Stimulated activated CD8-positive, alpha-beta memory T cell treated with anti-CD3 and anti-CD28 coated beads, Interleukin-4, amount 100 ng/mL, for 1 hour (primary cell): Measurements from ENCODE around the gene IQCE.

Experiments used
- DNase-seq, 2 donors: peaks; one replicate each; pipeline ENCODE4 v3.0.0-alpha.2; 2020; ENCODE audit warnings: low read depth in 2 of 2, low spot score in 1 of 2

Gene IQCE

DNA sequence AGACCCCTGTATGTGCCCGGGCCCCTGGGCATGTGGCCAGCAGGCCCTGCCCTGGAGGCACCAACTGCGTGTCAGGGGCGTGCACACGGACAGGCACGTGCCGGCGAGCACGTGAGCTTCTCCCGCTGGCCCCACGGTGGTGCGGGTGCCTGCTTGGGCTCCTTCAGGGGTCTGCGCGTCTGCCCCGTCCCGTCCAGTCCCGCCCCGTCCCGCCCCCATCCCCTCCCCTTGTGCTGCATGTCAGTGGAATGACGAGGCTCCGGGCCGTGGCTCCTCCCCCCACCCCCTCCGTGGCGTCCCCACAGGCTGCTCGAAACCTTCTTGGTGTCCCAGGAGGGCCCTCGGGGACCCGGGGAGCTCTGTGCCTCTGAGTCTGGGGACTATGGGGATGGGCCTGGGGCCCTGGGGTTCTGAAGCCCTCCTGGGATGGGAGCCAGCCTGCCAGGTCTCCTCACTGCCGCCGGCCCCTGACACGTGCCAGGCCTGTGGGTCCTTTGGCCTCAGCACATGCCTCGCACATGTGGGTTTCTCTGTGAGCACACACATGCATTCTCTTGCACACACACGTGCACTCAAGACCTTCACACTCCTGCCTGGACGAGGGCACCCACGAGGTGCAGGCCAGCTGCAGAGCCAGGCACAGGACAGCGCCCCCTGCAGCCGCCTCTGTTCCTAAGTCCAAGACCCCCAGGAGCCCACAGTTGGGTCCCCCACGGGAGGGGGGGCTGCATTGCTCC lies 101.7 kb downstream of the IQCE start:
- DNase-seq = no peak

DNA sequence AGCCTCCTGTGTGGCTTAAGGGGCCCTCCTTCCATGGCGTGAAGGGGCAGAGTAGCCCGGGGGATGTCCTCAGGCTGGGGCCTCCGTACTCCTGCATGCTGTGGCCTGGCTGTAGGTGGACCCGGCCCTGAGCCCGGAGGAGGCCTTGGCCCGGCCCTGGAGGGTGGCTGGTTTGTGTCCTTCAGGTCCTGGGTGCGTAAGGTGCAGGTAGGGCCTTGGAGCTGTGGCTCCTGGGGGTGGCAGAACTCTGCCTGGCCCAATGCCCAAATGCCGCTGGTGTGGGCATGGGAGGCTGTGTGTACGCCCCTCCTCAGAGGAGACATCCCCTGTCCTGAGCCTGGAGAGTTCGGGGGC lies 102.3 kb downstream of the IQCE start:
- DNase-seq = no peak

DNA sequence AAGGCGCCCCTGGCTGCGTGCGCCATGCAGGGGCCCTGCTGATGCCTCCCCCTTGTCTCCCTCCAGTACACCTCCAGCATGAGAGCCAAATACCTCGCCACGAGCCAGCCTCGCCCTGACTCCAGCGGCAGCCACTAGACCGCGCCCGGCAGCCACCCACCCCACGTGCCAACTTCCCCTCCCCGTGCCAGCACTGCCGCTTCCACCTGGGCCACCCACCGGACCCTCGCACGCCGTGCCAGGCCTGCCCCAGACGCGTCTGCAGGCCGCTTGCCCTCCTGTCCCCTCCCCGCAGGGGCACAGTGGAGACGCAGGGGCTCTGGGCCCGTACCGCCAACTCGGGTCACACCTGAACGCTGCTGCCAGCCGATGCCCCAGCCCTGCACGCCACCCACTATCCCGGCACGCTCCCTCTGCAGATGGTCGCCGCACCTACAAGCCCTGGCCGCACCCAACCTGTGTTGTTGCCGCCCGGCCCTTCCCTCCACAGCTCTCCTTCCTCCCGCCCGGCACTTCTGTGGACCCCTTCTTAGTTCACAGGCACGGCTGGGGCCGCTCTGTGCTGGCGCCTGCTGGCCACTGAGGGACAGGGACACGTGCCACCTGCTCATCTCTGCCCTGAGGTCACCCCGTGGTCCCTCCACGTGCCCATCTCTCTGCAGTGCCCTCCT lies 103.0 kb downstream of the IQCE start:
- no peak for DNase-seq

DNA sequence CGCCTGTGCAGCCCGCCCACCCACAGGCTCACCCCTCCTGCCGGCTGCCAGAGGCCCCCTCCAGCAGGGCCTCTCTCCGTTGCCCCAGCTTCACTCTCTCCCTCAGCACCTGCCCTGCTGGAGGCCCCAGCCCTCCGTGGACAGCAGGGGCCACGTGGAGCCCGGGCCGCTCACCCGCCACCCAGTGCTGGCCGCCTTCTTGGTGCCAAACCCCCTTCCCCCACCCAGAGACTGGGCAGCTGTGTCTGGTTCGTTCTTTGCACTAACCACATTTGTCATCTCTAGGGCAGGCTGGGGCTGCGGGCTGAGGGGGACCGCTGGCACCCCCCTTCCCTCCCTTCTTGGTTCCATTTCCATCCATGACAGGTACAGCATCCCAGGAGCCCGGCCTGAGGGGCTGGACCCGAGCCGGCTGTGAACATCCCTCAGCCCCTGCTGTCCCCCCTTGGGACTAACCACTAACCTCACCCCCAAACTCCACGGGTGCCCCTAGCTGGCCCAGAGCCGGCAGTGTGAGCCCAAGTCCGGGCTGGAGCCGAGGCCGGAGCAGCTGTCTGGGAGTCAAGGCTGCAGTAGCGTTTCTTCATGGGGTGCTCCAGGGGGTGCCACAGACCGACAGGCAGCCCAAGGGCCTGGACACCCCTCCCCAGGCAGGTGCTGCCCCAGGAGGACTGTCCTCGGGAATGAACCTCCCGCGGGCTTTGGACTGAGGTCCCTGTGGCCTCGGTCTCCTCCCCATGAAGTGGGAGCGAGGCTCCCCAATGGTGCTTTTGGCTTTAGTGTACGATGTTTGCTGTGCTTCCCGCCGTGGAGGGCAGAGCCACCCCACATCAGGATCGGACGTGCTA lies 103.7 kb downstream of the IQCE start:
- DNase-seq = no peak

DNA sequence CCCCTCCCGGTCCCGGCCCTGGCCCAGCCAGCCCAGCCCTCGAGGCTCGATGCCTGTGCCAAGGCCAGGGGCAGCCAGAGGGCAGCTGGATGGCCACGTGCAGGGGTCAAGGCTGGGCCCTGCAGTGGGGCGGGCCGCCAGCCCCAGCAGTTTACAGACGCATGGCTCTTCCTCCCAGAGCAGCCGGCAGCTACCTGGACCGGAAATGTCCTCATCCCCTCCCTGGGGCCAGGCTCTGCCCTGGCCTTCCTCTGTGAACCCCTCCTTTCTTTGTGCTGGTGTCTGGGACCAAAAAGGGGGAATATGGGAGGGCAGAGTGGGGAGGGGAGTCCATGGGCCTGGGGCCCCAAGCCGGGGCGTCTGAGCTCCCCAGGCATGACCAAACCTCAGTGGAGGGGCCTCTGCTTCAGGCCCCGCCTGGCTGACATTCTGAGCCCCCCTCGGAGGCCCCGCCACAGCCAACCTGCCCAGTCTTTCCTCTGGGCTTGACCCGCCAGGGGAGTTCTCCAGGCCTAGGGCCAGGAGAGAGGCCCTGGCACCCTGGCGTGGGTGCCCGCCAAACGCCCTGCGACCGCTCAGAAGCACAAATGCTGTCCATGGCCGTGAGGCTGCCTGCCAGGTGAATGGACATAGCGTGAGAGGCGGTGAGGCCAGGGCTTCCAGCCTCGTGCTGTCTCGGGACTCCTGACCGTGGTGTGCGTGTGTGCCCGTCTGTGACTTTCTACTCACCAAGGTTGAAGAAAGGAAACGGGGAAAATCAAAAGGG lies 104.5 kb downstream of the IQCE start:
- no peak for DNase-seq

DNA sequence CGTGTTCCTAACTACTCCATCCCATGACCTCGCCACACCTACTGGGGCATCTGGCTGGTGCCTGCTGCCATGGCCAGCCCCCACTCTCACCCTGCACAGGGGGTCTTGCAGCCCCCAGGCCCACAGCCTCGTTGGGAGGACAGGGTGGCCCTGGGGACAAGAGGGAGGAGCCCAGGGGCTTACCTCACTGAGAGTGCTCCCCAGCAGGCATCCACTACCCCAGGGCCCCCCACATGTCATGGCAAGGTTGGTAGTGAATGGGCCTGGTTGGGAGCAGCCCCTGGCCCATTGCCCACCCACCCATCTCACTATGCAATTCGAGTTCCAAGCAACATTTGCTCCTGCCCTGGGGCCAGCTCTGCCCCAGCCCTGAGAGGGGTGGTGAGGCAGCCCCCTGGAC lies 105.2 kb downstream of the IQCE start:
- no peak for DNase-seq
